Activated CD4-positive, alpha-beta T cell treated with anti-CD3 and anti-CD28 coated beads, Interleukin-2, Interleukin-4, amounts not matched to agents 100 ng/mL and 50 ng/mL, durations not matched to agents 16 hours and 8 hours (primary cell): ENCODE measurements around the gene CYP2A13.
"Not testable (repeated sequence)": the region's sequence is repeated elsewhere in the genome, so short reads cannot be mapped to it uniquely, and the experiment has no call there.

ENCODE experiments used
- DNase-seq: peaks from one replicate; pipeline ENCODE4 v3.0.0-alpha.2; 2020; ENCODE audit warnings: low spot score

CYP2A13 gene, protein sequence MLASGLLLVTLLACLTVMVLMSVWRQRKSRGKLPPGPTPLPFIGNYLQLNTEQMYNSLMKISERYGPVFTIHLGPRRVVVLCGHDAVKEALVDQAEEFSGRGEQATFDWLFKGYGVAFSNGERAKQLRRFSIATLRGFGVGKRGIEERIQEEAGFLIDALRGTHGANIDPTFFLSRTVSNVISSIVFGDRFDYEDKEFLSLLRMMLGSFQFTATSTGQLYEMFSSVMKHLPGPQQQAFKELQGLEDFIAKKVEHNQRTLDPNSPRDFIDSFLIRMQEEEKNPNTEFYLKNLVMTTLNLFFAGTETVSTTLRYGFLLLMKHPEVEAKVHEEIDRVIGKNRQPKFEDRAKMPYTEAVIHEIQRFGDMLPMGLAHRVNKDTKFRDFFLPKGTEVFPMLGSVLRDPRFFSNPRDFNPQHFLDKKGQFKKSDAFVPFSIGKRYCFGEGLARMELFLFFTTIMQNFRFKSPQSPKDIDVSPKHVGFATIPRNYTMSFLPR

DNA sequence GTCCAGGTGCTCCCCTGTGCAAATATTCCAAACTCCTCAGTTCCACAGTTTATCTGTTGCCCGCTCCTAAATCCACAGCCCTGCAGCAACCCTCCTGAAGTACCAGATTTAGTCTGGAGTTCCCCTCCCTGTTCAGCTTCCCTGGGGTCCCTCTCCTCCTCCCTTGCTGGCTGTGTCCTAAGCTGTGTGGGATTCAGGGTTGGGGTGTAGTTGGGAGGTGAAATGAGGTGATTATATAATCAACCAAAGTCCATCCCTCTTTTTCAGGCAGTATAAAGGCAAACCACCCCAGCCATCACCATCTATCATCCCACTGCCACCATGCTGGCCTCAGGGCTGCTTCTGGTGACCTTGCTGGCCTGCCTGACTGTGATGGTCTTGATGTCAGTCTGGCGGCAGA lies at the start of gene CYP2A13:
TSS of gene CYP2A13 (plus strand) at position 301 of the 400 bp plus-strand sequence. CDS start at position 322, 21 bp downstream.
- no peak for DNase-seq

DNA sequence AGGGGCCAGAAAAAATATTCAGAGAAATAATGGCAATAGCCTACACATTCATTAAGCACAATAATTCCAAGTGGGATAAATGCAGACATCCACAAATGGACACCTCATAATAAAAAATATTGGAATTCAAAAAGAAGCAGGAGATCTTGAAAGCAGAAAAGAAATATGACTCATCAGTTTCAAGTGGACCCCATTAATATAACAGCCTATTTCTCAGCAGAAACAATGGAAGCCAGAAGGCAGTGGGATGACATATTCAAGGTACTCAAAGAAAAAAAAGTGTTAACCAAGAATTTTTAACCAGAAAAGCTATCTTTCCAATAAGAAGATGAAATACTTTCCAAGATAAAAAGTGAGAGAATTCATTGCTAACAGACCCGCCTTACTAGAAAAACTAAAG lies 48.4 kb upstream of the CYP2A13 start:
- no peak for DNase-seq

DNA sequence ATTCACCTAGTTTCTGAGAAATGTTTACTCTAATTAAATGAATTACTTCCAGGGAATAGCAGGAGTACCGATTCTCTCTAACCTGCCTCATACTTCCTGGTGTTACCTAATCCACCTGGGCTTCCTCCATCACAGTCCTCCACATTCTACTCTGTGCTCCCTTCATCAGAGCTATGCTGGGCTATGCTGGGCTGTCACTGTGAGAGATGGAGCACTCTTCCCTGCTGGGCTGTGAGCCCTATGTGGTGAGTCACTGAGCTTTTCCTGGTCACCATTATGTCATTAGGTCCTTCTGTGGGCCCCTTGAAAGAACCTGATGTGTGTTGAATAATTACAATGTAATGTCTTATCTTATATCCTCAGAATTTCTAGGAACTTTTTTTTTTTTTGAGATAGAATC lies 43.2 kb upstream of the CYP2A13 start:
- DNase-seq: not testable (repeated sequence)

DNA sequence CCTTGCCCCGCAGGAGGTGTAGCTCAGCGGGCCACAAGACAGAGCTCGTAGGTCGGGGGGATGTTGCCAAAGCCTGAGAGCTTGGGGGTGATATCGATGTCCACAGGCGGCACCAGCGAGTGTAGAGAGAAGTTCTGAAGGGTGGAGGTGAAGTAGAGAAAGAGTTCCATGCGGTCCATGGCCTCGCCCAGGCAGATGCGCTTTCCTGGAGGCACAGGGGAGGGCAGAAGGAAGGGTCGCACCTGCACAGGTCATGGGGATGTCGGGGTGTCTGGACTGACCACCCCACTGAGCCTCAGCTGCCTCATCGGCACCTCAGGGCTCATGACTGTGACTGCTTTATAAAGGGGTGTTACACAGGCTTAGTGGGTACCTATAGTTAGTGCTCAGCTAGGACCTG lies 37.8 kb upstream of the CYP2A13 start:
- no peak for DNase-seq

DNA sequence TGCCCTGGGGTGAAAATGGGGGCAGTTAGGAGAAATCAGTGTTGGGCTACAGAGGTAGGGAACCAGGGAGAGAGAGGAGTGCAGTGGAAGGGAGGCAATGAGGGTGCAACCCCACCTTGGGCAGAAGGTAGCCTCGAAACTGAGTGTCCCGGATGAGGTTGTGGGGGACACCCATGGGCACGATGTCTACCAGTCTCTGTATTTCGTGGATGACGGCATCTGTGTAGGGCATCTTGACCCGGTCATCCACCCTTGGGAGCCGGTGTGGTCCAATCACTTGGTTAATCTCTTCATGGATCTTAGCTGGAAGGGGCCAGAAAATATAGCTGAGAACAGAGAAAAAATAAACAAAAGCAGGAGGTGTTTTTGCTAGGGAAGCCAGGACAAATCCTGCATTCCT lies 36.1 kb upstream of the CYP2A13 start:
- not testable (repeated sequence) for DNase-seq

DNA sequence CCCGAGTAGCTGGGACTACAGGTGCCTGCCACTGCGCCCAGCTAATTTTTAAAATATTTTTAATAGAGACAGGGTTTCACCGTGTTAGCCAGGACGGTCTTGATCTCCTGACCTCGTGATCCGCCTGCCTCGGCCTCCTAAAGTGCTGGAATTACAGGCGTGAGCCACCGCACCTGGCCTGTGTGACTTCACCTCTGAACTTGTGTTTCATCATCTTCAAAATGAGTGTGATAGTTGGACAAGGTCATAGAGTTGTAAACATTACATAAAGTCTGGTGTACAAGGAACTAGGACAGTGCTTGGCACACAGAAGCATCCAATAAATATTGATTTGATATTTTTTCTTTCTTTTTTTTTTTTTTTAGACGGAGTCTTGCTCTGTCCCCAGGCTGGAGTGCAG lies 34.9 kb upstream of the CYP2A13 start:
- DNase-seq: not testable (repeated sequence)

DNA sequence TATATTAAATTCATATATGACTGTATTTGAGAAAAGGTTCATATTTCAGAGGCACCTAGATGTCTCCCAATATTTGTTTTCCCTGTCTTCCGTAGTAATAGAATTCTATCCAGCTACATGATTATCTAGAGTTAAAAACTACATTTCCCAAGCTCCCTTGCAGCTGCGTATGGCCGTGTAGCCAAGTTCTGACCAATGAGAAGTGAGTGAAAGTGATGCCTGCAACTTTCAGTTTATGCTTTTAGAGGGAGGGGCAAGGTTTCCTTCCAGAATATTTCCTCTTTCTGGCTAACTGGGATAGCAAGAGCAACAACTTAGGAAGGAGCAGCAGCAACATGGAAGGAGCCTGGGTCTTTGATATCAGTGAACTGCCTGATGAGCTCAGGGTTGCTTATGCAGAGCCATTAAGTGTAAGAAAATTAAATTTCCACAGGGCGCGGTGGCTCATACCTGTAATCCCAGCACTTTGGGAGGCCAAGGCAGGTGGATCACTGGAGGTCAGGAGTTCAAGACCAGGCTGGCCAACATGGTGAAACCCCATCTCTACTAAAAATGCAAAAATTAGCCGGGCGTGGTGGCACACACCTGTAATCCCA lies 23.2 kb upstream of the CYP2A13 start:
- peak; percentile 20 for DNase-seq

DNA sequence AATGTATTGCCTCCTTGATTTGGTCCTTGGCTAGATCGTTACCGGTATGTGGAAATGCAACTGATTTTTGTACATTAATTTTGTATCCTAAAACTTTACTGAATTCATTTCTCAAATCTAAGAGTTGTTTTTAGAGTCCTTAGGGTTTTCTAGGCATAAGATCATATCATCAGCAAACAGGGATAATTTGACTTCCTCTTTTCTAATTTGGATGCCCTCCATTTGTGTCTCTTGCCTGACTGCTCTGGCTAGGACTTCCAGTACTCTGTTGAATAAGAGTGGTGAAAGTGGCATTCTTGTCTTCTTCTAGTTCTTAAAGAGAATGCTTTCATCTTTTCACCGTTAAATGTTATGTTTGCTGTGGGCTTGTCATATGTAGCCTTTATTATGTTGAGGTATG lies 12.0 kb upstream of the CYP2A13 start:
- no peak for DNase-seq

DNA sequence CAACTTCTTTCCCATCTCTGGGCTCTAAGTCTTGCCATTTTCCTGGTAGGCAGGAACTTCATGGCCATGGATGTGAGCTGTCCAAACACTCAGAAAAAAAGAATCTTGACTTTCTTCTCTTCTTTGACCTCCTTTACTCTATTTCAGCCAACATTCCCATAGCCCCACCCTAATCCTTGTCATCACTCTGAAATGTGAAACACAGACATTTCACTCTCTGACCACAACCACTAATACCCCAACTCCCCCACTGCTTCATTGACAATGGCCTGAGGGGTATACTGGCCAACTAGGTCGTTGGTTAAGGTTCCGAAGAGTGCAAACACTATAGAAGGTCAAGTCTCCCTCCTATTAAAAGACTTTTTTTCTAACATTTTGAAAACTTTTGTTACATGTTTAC lies 4.7 kb upstream of the CYP2A13 start:
- DNase-seq: no peak

DNA sequence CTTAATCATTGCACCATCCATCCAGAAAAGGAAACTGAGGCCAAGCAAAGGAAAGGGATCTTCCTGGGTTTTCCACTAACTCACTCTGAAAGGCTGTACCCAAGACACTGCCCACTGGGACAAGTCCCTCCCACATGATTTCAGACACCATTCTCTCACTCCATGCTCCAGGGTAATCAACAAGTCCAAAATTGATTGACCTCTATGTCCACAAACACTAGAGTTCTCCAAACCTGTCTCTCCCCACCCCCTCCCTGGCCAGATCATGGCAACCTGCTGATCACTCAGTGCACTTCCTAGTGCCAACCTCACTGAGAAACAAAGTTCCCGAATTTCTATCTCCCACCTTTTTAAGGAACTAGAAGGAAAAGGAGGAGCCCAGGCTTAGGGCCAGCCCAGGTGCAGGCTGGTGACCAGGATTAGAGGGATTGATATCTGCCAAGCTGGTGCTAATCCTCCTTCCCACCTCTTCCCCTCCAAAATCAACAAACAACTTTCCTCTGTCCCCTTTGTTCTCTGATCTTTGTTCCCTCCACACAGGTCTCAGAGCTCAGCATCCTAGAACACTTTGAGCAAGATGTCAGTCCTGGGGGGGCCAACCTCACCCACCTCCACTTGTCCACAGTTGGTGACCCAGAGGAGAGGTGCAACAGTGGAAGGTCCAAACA lies 2.4 kb upstream of the CYP2A13 start:
- no peak for DNase-seq

DNA sequence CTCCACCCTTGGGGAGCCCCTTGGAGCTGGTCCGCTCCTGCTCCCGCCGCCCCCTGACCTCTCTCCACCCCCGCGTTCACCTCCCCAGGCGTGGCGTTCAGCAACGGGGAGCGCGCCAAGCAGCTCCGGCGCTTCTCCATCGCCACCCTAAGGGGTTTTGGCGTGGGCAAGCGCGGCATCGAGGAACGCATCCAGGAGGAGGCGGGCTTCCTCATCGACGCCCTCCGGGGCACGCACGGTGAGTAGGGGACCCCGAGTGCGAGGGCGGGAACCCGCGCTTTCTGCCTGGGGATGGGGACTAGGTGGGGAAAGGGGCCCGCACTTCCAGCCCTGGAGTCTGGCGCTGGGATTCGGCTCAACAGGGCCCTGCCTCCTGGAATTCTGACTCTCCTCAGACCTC lies 1.7 kb downstream of the CYP2A13 start:
- no peak for DNase-seq

DNA sequence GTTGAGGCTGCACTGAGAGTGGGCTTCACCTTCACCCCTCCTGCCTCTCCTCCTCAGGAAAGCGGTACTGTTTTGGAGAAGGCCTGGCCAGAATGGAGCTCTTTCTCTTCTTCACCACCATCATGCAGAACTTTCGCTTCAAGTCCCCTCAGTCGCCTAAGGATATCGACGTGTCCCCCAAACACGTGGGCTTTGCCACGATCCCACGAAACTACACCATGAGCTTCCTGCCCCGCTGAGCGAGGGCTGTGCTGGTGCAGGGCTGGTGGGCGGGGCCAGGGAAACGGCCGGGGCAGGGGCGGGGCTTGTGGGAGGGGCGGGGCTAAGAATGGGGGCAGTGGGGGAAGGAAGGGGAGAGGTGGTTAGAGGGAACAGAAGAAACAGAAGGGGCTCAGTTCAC lies 7.5 kb downstream of the CYP2A13 start:
- no peak for DNase-seq

DNA sequence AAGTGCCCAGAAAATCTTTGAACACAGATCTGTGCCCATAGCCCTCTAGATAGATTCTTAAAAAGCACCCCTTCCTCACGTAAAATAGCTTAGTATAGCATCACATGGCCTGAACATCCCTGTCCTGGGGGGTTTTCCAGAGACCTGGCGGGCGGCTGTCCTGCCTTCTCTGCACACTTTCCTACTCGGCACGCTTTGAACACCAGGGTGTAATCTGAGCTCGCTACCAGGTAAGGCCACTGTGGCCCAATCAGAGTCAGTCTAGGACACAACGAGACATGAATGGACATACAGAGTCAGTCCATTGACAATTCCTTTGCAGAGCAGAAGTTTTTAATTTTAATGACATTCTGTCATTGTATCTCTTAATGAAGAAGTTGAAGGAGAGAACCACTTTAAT lies 8.1 kb downstream of the CYP2A13 start:
- no peak for DNase-seq

DNA sequence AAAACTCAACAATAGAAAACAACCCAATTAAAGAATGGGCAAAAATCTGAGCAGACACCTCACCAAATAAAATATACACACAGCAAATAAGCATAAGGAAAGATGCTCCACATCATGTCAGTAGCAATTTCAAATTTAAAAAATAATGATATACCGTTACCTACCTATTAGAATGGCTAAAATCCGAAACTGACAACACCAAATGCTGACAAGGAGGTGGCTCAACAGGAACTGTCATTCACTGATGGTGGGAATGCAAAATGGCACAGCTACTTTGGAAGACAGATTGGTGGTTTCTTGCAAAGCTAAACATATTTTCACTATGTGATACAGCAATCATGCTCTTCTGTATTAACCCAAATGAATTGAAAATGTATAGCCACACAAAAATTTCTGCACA lies 9.1 kb downstream of the CYP2A13 start:
- DNase-seq: no peak

DNA sequence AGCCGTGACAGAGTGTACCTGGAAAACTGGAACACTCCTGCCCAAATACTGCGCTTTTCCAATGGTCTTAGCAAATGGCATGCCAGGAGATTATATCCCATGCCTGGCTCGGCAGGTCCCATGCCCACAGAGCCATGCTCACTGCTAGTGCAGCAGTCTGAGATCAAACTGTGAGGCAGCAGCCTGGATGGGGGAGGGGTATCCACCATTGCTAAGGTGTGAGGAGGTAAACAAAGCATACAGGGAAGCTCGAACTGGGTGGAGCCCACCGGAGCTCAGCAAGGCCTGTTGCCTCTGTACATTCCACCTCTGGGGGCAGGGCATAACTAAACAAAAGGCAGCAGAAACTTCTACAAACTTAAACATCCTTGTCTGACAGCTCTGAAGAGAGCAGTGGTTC lies 10.5 kb downstream of the CYP2A13 start:
- DNase-seq: no peak

DNA sequence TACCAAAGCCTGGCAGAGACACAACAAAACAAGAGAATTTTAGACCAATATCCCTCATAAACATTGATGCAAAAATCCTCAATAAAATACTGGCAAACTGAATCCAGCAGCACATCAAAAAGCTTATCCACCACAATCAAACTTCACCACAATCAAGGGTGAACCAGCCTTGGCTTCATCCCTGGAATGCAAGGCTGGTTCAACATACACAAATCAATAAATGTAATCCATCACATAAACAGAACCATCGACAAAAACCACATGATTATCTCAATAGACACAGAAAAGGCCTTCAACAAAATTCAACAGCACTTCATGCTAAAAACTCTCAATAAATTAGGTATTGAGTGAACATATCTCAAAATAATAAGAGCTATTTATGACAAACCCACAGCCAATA lies 14.0 kb downstream of the CYP2A13 start:
- not testable (repeated sequence) for DNase-seq

DNA sequence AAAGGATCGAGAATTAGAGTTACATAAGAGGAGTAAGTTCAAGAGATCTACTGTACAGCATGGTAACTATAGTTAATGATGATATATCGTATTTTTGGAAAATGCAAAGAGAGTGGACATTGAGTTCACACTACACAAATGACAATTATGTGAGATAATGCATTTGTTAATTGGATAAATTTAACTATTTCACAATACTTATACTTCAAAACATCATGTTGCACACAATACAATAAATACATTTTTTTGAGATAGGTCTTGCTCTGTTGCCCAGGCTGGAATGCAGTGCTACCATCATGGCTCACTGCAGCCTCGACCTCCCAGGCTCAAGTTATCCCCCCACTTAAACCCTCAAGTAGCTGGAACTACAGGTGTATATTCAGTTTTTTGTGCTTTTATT lies 17.9 kb downstream of the CYP2A13 start:
- DNase-seq: no peak

DNA sequence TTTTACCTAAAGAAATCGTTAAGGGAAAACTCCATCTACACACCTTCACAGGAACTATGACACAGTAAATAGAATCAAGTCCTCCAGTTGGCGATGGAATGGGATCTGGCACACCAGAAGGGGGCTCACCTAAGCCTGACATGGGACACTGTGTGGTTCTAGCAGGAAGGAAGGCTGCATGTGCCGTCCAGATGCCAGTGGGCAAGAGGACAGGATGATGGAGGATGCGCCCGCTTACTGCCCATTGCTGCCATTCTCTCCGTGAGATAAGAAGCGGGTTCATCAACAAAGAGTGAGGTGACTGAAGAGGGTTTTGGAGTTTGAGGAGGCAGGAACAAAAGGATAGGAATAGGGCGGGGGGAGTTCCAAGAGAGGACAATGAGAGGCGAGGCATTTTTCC lies 23.0 kb downstream of the CYP2A13 start:
- DNase-seq: no peak

DNA sequence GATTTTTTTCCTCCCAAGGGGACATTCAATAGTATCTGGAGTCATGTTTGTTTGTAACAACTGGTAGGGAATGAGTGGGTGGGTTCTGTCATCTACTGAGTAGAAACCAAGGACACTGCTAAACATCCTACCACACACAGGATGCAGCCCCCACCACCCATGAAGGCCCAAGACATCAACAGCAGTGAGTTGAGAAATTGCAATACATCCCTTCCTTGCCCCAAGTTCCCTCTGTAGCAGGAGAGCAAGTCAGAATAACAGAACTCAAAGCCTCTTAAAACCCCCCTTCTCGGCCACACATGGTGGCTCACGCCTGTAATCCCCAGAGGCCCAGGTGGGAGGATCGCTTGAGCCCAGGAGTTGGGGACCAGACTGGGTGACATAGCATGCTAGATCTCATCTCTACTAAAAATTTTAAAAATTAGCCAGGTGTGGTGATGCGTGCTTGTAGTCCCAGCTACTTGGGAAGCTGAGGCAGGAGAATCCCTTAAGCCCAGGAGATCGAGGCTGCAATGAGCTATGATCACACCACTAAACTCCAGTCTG lies 23.6 kb downstream of the CYP2A13 start:
- DNase-seq: no peak

DNA sequence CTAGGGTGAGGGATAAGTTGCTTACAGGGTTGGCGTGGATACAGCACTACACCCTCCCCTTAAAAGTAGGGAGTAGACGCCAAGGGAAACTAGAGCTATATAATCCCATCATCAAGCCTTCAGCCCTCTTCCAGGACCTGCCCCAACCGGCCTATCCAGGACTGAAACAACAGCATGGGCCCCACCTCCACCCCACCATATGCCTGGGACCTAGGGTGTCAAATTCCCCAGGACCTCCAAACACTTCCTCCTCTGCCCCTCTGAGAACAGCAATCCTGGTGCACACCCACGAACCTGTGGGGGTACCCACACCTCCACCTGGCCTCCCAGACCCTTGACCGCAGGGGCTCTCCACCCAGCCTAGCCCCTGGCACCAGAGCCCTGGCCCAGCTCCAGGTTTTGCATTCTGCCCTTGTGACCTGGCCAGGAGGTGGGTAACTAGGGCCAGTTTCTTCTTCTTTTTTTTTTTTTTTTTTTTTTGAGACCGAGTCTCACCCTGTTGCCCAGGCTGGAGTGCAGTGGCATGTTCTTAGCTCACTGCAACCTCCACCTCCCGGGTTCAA lies 24.6 kb downstream of the CYP2A13 start:
- DNase-seq: no peak

DNA sequence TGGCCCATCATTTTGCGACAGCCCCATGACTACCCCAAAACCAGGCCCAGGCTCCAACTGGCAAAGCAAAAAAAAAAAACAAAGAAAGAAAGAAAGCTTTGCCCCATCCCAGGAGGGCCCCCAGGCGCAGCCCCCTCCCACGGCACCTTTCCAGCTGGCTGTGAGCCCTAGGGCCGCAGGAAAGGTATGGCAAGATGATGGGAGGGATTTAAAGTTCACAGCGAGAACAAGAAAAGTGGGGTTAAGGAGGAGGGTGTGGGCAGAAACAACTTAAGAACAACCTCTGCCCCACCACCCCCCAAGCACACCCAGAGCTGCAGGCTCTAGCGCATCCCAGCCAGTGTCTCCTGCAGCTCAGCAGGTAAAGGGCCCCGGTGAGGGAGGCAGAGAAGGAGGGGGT lies 25.9 kb downstream of the CYP2A13 start, which contains the start of gene CYP2F1:
TSS of gene CYP2F1 (plus strand) at position 301 of the 400 bp plus-strand sequence. CDS start 1,757 bp downstream, outside the sequence.
- DNase-seq: no peak

DNA sequence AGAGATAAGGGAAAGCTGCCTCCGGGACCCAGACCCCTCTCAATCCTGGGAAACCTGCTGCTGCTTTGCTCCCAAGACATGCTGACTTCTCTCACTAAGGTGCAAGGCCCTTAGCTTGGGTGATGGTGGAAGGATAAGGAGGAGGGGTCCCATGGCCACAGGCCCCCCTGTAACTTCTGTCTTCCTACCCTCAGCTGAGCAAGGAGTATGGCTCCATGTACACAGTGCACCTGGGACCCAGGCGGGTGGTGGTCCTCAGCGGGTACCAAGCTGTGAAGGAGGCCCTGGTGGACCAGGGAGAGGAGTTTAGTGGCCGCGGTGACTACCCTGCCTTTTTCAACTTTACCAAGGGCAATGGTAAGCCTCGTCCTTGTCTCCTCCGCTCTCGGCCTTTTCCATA lies 28.0 kb downstream of the CYP2A13 start:
- DNase-seq: no peak
